HG03342 (cell line): ENCODE measurements around the gene MADD.

Experiments
- ATAC-seq: cut with Tn5 transposase; IDR thresholded peaks from one replicate; pipeline ENCODE4 v1.9.1; 2021; ENCODE audit warnings: mild to moderate bottlenecking, moderate library complexity; ENCODE audit not compliant: unreplicated experiment

MADD gene

DNA sequence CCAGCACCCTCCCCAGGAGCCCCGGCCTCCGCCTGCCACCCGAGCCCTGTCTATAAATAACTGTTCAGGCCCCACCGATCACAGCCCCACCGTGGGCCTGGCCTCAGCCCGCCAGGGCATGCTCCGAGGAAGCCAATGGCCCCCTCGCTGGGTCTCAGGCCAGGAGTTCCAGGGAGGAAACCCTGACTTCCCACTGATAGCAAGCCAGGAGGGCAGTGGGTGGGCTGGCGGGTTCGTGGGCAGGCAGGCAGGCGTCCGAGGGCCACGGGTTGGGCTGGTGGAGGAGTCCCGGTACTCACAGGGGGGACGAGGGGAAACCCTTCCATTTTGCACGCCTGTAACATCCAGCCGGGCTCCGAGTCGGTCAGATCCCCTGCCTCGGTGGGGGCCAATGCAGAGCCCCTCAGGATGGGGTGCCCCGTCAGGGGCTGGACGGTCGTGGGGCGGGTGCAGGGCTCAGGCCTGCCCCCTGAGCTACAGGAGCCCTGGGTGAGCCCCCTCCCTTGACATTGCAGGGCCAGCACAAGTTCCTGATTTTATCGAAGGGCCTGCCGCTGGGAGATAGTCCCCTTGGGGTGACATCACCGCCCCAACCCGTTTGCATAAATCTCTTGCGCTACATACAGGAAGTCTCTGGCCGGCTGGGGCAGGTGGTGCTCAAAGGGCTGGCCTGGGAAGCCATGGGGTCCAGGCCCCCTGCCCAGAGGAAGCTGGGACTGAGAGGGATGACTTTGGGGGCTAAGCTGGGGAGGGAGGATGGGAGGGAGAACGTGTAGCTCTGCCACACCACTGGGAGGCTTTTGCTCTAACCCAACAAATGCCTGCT lies 108.3 kb downstream of the MADD start, which contains the start of gene SPI1:
SPI1 (minus strand) TSS at position 538 of the 826 bp plus-strand sequence; CDS start at position 344, 194 bp downstream.
- peak; percentile 87 for ATAC-seq

DNA sequence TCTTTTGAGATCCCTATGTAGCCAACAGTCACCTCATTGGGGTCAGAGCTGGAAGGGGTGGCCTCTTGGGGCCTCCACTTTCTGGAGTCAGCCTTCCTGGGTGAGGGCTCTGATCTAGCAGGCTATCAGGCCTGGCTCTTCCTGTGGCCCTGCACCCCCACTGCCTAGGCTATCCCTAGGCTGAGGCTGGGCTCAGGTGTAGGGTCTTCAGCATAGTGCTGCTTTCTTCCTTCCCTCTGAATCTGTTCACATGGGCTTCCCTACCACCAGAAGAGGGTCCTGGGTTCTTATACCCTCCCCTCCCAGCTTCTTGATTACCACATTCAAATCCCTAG lies 108.9 kb downstream of the MADD start:
- peak; percentile 2 for ATAC-seq

DNA sequence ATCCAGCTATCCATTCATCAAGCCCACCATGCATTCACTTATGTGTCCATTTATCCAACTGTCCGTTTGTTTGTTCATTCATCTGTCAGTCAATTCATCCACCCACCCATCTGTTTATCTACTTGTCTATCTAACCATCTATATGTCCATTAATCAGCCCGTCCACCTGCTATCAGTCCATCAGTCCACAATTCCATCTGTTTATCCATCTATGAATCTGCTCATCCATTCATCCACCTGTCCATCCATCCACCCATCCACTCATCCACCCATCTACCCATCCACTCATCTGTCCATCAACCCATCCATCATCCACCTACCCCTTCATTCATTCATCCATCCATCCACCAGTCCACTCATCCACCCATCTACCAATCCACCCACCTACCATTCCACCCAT lies 109.4 kb downstream of the MADD start:
- no peak for ATAC-seq
